HG02610 (cell line): ENCODE results near the gene ENTPD2.
"Not testable (repeated sequence)": the region's sequence is repeated elsewhere in the genome, so short reads cannot be mapped to it uniquely, and the experiment has no call there.

ENCODE experiments used
- ATAC-seq: cut with Tn5 transposase; IDR thresholded peaks from one replicate; pipeline ENCODE4 v1.9.1; 2021; ENCODE audit warnings: mild to moderate bottlenecking, moderate library complexity; ENCODE audit not compliant: unreplicated experiment

ENTPD2 gene

GRCh38 chr9:137006116-137007003, 47.5 kb downstream of the ENTPD2 start:
- no peak for ATAC-seq

GRCh38 chr9:137004285-137004684, 49.6 kb downstream of the ENTPD2 start:
- ATAC-seq: not testable (repeated sequence)

- no peak for ATAC-seq
Measured at GRCh38 chr9:137002646-137003041, 51.2 kb downstream of the ENTPD2 start.

- no peak for ATAC-seq
Measured at GRCh38 chr9:137001857-137002645, 51.8 kb downstream of the ENTPD2 start.

GRCh38 chr9:137000177-137000930, 53.5 kb downstream of the ENTPD2 start:
- ATAC-seq: peak; percentile 73
